GM12878 (cell line): ENCODE measurements around the gene MESP2. TPM values are rescaled to one million over a fixed set of nuclear protein-coding genes. Genes with fewer than 3 reads are reported as not detected.

ENCODE experiments used
- ATAC-seq: fragments of 200-7000 bp; cut with Tn5 transposase; 3 replicates; pipeline ENCODE4 v1.9.1; 2020; ENCODE audit warnings: mild to moderate bottlenecking, moderate library complexity
- BruUV-seq: library from RNA; stranded (reverse); fragments of 400-500 nt; replicated peaks from 2 replicates; lab custom pipeline; 2021; lab: Mats Ljungman, UMichigan
- CTCF ChIA-PET: fragments of 300-600 bp; sonication (Branson Sonifier 250); formaldehyde crosslinking; extraction: SDS; loops from one replicate; lab custom pipeline; 2021; ENCODE audit warnings: inconsistent platforms; lab: Yijun Ruan, JAX
- POLR2A ChIA-PET: fragments of 350-600 bp; formaldehyde crosslinking; extraction: SDS; loops from one replicate; lab custom pipeline; 2021; ENCODE audit warnings: inconsistent platforms; lab: Charles Lee
- RAD21 ChIA-PET: fragments of 300-600 bp; sonication (Branson Sonifier 250); formaldehyde crosslinking; loops from one replicate; lab custom pipeline; 2023; ENCODE audit warnings: antibody characterized with exemption; ENCODE audit not compliant: unreplicated experiment; lab: Charles Lee
- SMC1A ChIA-PET: fragments of 300-600 bp; sonication (Branson Sonifier 250); formaldehyde crosslinking; loops from one replicate; lab custom pipeline; 2023; ENCODE audit not compliant: unreplicated experiment, uncharacterized antibody; lab: Charles Lee
- DNase-seq: peaks from one replicate; pipeline ENCODE4 v3.0.0-alpha.2; 2011; ENCODE audit warnings: low read depth, low spot score
- FAIRE-seq: peaks from 3 replicates; lab custom pipeline; 2011; peaks lifted over from hg19 to GRCh38; lab: Jason Lieb, UNC
- H2AFZ ChIP-seq: 2 replicates; pipeline ENCODE4 v1.6.0; 2011; ENCODE audit warnings: low read depth, low read length, control low read depth; ENCODE audit not compliant: control insufficient read depth
- H3K27ac ChIP-seq: 2 replicates; pipeline ENCODE4 v1.5.1; 2011; ENCODE audit warnings: control low read depth; ENCODE audit not compliant: control insufficient read depth, insufficient read depth
- H3K27me3 ChIP-seq, 2 experiments: replicated peaks in 1 of 2; 2 replicates each; pipeline versions ENCODE4 v1.6.0 to v1.6.1; 2011; ENCODE audit warnings: low read length in 1 of 2; ENCODE audit not compliant: control insufficient read depth in 2 of 2, insufficient read depth in 2 of 2
- H3K36me3 ChIP-seq, 2 experiments: 2 replicates each; pipeline ENCODE4 v1.5.1; 2011; ENCODE audit warnings: low read length in 1 of 2; ENCODE audit not compliant: control insufficient read depth in 2 of 2, insufficient read depth in 2 of 2
- H3K4me1 ChIP-seq: 2 replicates; pipeline ENCODE4 v1.6.1; 2011; ENCODE audit warnings: mild to moderate bottlenecking, low read length, moderate library complexity, mixed read lengths; ENCODE audit not compliant: control insufficient read depth, insufficient read depth
- H3K4me2 ChIP-seq: 2 replicates; pipeline ENCODE4 v1.6.0; 2011; ENCODE audit warnings: control low read depth; ENCODE audit not compliant: control insufficient read depth, insufficient read depth
- H3K4me3 ChIP-seq: fragments of 200-600 bp; sonication (generic); 2 replicates; pipeline ENCODE4 v1.5.1; 2016
- H3K79me2 ChIP-seq: 2 replicates; pipeline ENCODE4 v1.6.0; 2011; ENCODE audit warnings: low read length; ENCODE audit not compliant: control insufficient read depth, insufficient read depth
- H3K9ac ChIP-seq: 2 replicates; pipeline ENCODE4 v1.8.0; 2011; ENCODE audit warnings: low read length, control low read depth, mixed read lengths; ENCODE audit not compliant: control insufficient read depth, insufficient read depth
- H3K9me3 ChIP-seq: replicated peaks from 3 replicates; pipeline ENCODE4 v1.5.1; 2011; ENCODE audit warnings: mild to moderate bottlenecking, low read length; ENCODE audit not compliant: control insufficient read depth, insufficient read depth
- H4K20me1 ChIP-seq: 2 replicates; pipeline ENCODE4 v1.6.0; 2011; ENCODE audit not compliant: control insufficient read depth, insufficient read depth
- BACH1 ChIP-seq: fragments of 450-650 bp; IDR thresholded peaks from 2 replicates; pipeline ENCODE4 v1.6.1; 2017; ENCODE audit warnings: mild to moderate bottlenecking, borderline replicate concordance
- BCLAF1 ChIP-seq: fragments of 450-650 bp; IDR thresholded peaks from 2 replicates; pipeline ENCODE4 v1.6.1; 2017; ENCODE audit warnings: antibody characterized with exemption, mild to moderate bottlenecking, moderate library complexity
- CBX5 ChIP-seq: sonication (generic); IDR thresholded peaks from 2 replicates; pipeline ENCODE4 v1.6.1; 2016; ENCODE audit warnings: low read depth, moderate library complexity, mild to moderate bottlenecking, inconsistent platforms
- EGR1 ChIP-seq, 2 experiments: IDR thresholded peaks; 1 replicate in 1 of 2; 2 replicates in 1 of 2; pipeline ENCODE4 v1.6.1; 2011 to 2012; ENCODE audit warnings: low read depth in 2 of 2, low read length in 2 of 2, borderline replicate concordance in 1 of 2, mild to moderate bottlenecking in 1 of 2, moderate library complexity in 1 of 2
- GABPA ChIP-seq: IDR thresholded peaks from 2 replicates; pipeline ENCODE4 v1.6.1; 2014; ENCODE audit warnings: antibody characterized with exemption, low read depth, mild to moderate bottlenecking, inconsistent platforms
- IRF5 ChIP-seq: fragments of 450-650 bp; IDR thresholded peaks from 2 replicates; pipeline ENCODE4 v1.6.1; 2017; ENCODE audit warnings: borderline replicate concordance
- NR2C2 ChIP-seq: IDR thresholded peaks from 2 replicates; pipeline ENCODE4 v1.6.1; 2011; ENCODE audit warnings: borderline replicate concordance, low read depth; ENCODE audit not compliant: control insufficient read depth, insufficient read length
- NR2F1 ChIP-seq: fragments of 450-650 bp; conservative IDR thresholded peaks from 2 replicates; pipeline ENCODE4 v1.6.1; 2017; ENCODE audit warnings: mild to moderate bottlenecking
- PBX3 ChIP-seq: IDR thresholded peaks from 2 replicates; pipeline ENCODE4 v1.6.1; 2011; ENCODE audit warnings: mild to moderate bottlenecking, low read depth, low read length, moderate library complexity; ENCODE audit not compliant: insufficient replicate concordance
- PKNOX1 ChIP-seq: fragments of 450-650 bp; IDR thresholded peaks from 2 replicates; pipeline ENCODE4 v1.6.1; 2016; ENCODE audit warnings: mild to moderate bottlenecking
- POLR2A ChIP-seq: IDR thresholded peaks from 2 replicates; pipeline ENCODE4 v1.6.1; 2011; ENCODE audit warnings: low read depth, mild to moderate bottlenecking, low read length
- POU2F2 ChIP-seq: IDR thresholded peaks from 3 replicates; pipeline ENCODE4 v1.6.1; 2011; ENCODE audit warnings: low read depth, mild to moderate bottlenecking, low read length, borderline replicate concordance
- RELA ChIP-seq: fragments of 450-650 bp; IDR thresholded peaks from 2 replicates; pipeline ENCODE4 v1.8.0; 2014; ENCODE audit warnings: borderline replicate concordance; ENCODE audit not compliant: partially characterized antibody
- ZNF384 ChIP-seq: IDR thresholded peaks from 2 replicates; pipeline ENCODE4 v1.6.1; 2012; ENCODE audit warnings: low read depth, mild to moderate bottlenecking, low read length, improper control_type of control experiment, borderline replicate concordance
- WGBS: methylation state at CpG from one replicate; pipeline ENCODE4 v1.1.6; 2016; ENCODE audit warnings: low lambda C conversion rate; ENCODE audit not compliant: insufficient replicate concordance, insufficient coverage; ENCODE audit errors: missing lambda C conversion rate; 5-methylcytosine and 5-hydroxymethylcytosine counted together
- in situ Hi-C: fragments of 300-500 bp; cut with MboI; formaldehyde crosslinking; loops from 9 replicates; pipeline ENCODE4 v1.14.3; 2018; ENCODE audit warnings: mixed read lengths
- intact Hi-C: fragments of 100-400 bp; cut with micrococcal nuclease; formaldehyde crosslinking; loops from one replicate; pipeline ENCODE4 v1.14.2; 2022; ENCODE audit not compliant: unreplicated experiment
- polyA plus RNA-seq, 11 experiments: library from polyadenylated mRNA; depleted of rRNA in 4 of 11; unstranded in 6 of 11; stranded (reverse) in 5 of 11; fragments of >200 nt; fragmentation: Nextera tagmentation in 4 of 11; fragmentation: Illumina TruSeq in 1 of 11; extraction: Ambion mirVana in 4 of 11; extraction: Trizol in 1 of 11; gene quantifications; 1 replicate in 1 of 11; 2 replicates in 10 of 11; pipeline versions ENCODE4 v1.2.1 to v1.2.3, GENCODE V29; 2011 to 2016; ENCODE audit warnings: inconsistent platforms in 2 of 11, missing spikeins in 2 of 11, low read depth in 1 of 11
- total RNA-seq, 4 experiments: library from RNA; depleted of rRNA in 3 of 4; stranded (reverse); fragments of >200 nt in 3 of 4; fragmentation: Illumina TruSeq in 1 of 4; extraction: Trizol in 1 of 4; gene quantifications; 2 replicates each; pipeline versions ENCODE4 v1.2.1 to v1.2.3, GENCODE V29; 2013 to 2021

Gene MESP2
- total and polyA plus RNA-seq, 10 of the 15 experiments (the other 5 are each of a cell fraction or from before 2014, with no cell fraction given), result 0.04 TPM; not detected in 9

- SMC1A ChIA-PET, result interaction anchor here (0.9 to 2.3 kb wide), 6 partner anchors 14 to 93 kb away, joined by 3 to 13 read pairs (median 3); no protein-coding TSS in a partner anchor
- in situ Hi-C loops, result no loop called here
- intact Hi-C loops, result no loop called here
Measured at GRCh38 chr15:89781891-89782618, 5.9 kb downstream of the MESP2 start.

More at GRCh38 chr15:89781891-89782618, 5.9 kb downstream of the MESP2 start:
- H3K79me2 ChIP-seq, result no peaks in the 10 kb centered on the region
- 14% methylated on average over 15 of the region's 15 CpGs for WGBS
- FAIRE-seq, result no peak
- H3K4me2 ChIP-seq, result peak overlapping the region; percentile 92
- BruUV-seq, result no TSS peak
- H3K4me3 ChIP-seq, result 0 out of 2 replicates have a peak overlapping the region, but pooled peaks have one; percentile 24
- H3K9me3 ChIP-seq, result no peaks in the 10 kb centered on the region; the same call in 2 of the 3 replicates
- no peaks in the 10 kb centered on the region for H3K36me3 ChIP-seq
- no peak overlapping the region for H3K9ac ChIP-seq
- H3K27ac ChIP-seq, result no peak overlapping the region
- H4K20me1 ChIP-seq, result no peaks in the 10 kb centered on the region
- H2AFZ ChIP-seq, result peak overlapping the region; percentile 66
- CTCF ChIA-PET, result interaction anchor here (1.0 to 3.5 kb wide), 7 partner anchors 13 to 106 kb away, joined by 3 to 27 read pairs (median 4); no protein-coding TSS in a partner anchor
- RAD21 ChIA-PET, result interaction anchor here (1.2 to 2.3 kb wide), 2 partner anchors 21 to 93 kb away, joined by 3 to 15 read pairs; no protein-coding TSS in a partner anchor
- TF ChIP-seq PBX3 (peak; percentile 36), BACH1 (peak; percentile 59; the same call in 1 of the 2 replicates), NR2C2 (no peak), IRF5 (no peak), GABPA (no peak), PKNOX1 (peak; percentile 92), BCLAF1 (no peak), POLR2A (no peak), RELA (peak; percentile 24), EGR1 (IDR thresholded peaks at IDR 0.05; ENCODE audit: borderline replicate concordance in 1 of 2, low read depth in 2 of 2, low read length in 2 of 2) (no peak), ZNF384 (0 out of 2 replicates have a peak, but pooled peaks have one; percentile 36), NR2F1 (0 out of 2 replicates have a peak, but pooled peaks have one; percentile 38), CBX5 (no peak), POU2F2 (peak; percentile 73; the same call in 2 of the 3 replicates)
- H3K4me1 ChIP-seq, result peaks cover 23% of the 10 kb centered on the region
- POLR2A ChIA-PET, result interaction anchor here (0.6 to 1.0 kb wide), 2 partner anchors 21 to 66 kb away, joined by 3 to 4 read pairs; no protein-coding TSS in a partner anchor
- no peak for DNase-seq
- H3K27me3 ChIP-seq, result no peaks in the 10 kb centered on the region
- ATAC-seq, result peak; percentile 69
